Measurements from ENCODE around the gene GPR108. TPM values are rescaled to one million over a fixed set of nuclear protein-coding genes. Genes with fewer than 3 reads are reported as not detected.

The GPR108 gene
- total RNA-seq, 2 experiments from 2014 or later = 63.2 to 88.3 TPM

GRCh38 chr19:6714749-6715555, 22.4 kb downstream of the GPR108 start:
- no peak overlapping the region for H3K27ac ChIP-seq (ENCODE audit: low read depth, low read length, poor library complexity, severe bottlenecking)
- CTCF ChIA-PET (ENCODE audit: unreplicated experiment) = no interaction called here
- intact Hi-C loops (cut with micrococcal nuclease; ENCODE audit: unreplicated experiment) = no loop called here
- BruUV-seq (replicated peaks) = no TSS peak
- no peak for DNase-seq (ENCODE audit: low spot score)
- POLR2A ChIA-PET = no interaction called here
- H4K20me1 ChIP-seq (ENCODE audit: insufficient read depth, low read length) = no peaks in the 10 kb centered on the region
- no peak overlapping the region for H3K4me3 ChIP-seq (ENCODE audit: low read depth, low read length, poor library complexity, severe bottlenecking)
- no peaks in the 10 kb centered on the region for H3K9me2 ChIP-seq (ENCODE audit: insufficient read depth, low read length)
- H3K79me2 ChIP-seq (ENCODE audit: insufficient read depth, low read depth, low read length) = no peaks in the 10 kb centered on the region
- no peak overlapping the region for H2AFZ ChIP-seq (ENCODE audit: low read length)
- no peaks in the 10 kb centered on the region for H3K36me3 ChIP-seq (ENCODE audit: insufficient read depth, low read length)
- H3K4me1 ChIP-seq (ENCODE audit: insufficient read depth, low read length, poor library complexity, severe bottlenecking) = peaks cover 12% of the 10 kb centered on the region
- H3K4me2 ChIP-seq (ENCODE audit: low read length) = no peak overlapping the region
- TF ChIP-seq EZH2phosphoT487 (IDR thresholded peaks at IDR 0.05; ENCODE audit: borderline replicate concordance, low read depth, low read length) (no peak), CTCF (conservative IDR thresholded peaks at IDR 0.05; ENCODE audit: low read length) (no peak)
- H3K9me3 ChIP-seq (ENCODE audit: low read length) = no peaks in the 10 kb centered on the region

- Histone ChIP-seq H3K4me2 (ENCODE audit: low read length) (no peak overlapping the region), H2AFZ (ENCODE audit: low read length) (no peak overlapping the region), H3K9me2 (ENCODE audit: insufficient read depth, low read length) (no peaks in the 10 kb centered on the region), H4K20me1 (ENCODE audit: insufficient read depth, low read length) (no peaks in the 10 kb centered on the region), H3K4me3 (ENCODE audit: low read depth, low read length, poor library complexity, severe bottlenecking) (no peak overlapping the region), H3K4me1 (ENCODE audit: insufficient read depth, low read length, poor library complexity, severe bottlenecking) (peaks cover 3% of the 10 kb centered on the region), H3K27ac (ENCODE audit: low read depth, low read length, poor library complexity, severe bottlenecking) (no peak overlapping the region), H3K36me3 (ENCODE audit: insufficient read depth, low read length) (no peaks in the 10 kb centered on the region), H3K79me2 (ENCODE audit: insufficient read depth, low read depth, low read length) (no peaks in the 10 kb centered on the region), H3K9me3 (ENCODE audit: low read length) (no peaks in the 10 kb centered on the region)
- BruUV-seq (replicated peaks) = no TSS peak
- TF ChIP-seq EZH2phosphoT487 (IDR thresholded peaks at IDR 0.05; ENCODE audit: borderline replicate concordance, low read depth, low read length) = no peak
- TF ChIP-seq CTCF (conservative IDR thresholded peaks at IDR 0.05; ENCODE audit: low read length) = no peak
- no peak for DNase-seq (ENCODE audit: low spot score)
- ChIA-PET POLR2A (no interaction called here), CTCF (ENCODE audit: unreplicated experiment) (no interaction called here)
- intact Hi-C loops (cut with micrococcal nuclease; ENCODE audit: unreplicated experiment) = no loop called here
Observed at GRCh38 chr19:6713773-6714692, 23.3 kb downstream of the GPR108 start.
